ENCODE measurements around the gene PEX3. TPM values are rescaled to one million over a fixed set of nuclear protein-coding genes. Genes with fewer than 3 reads are reported as not detected.

Gene PEX3
- total RNA-seq, 3 donors from 2014 or later, result 10.0 to 13.6 (median 12.7) TPM

GRCh38 chr6:143485967-143486366, 35.4 kb downstream of the PEX3 start:
- Histone ChIP-seq H3K4me1 (ENCODE audit: low read depth) (no peaks in the 10 kb centered on the region), H3K36me3 (ENCODE audit: low read depth) (no peaks in the 10 kb centered on the region), H3K9me3 (no peaks in the 10 kb centered on the region), H3K4me3 (no peak overlapping the region)
- intact Hi-C loops (cut with DNase I, micrococcal nuclease), result no loop called here
- ATAC-seq, result no peak
- no peak for DNase-seq
- no peak for TF ChIP-seq CTCF (IDR thresholded peaks at IDR 0.05)

GRCh38 chr6:143486752-143487151, 36.1 kb downstream of the PEX3 start:
- TF ChIP-seq CTCF (IDR thresholded peaks at IDR 0.05), result no peak

DNA sequence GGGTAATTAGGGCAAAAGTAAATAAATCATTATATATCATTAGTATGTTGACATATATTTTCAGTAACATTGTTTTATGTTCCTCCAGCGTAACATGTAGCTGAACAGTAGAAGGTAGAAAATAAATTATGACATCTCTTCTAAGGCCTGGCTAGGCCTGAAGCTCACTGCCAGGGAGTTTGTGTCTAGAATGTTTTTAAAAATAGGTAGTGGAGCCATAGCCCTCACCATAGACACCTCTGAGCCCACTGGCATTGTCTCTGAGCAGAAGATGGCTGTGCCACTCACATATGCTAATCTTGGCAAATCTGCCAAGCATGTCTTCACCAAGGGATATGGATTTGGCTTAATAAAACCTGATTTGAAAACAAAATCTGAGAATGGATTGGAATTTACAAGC, 39.6 kb downstream of the PEX3 start:
- DNase-seq (no peak), ATAC-seq (no peak)
- H3K4me3 ChIP-seq, result no peak overlapping the region
- no peak for TF ChIP-seq CTCF (IDR thresholded peaks at IDR 0.05)
- H3K36me3 ChIP-seq (ENCODE audit: low read depth), result no peaks in the 10 kb centered on the region
- H3K9me3 ChIP-seq, result no peaks in the 10 kb centered on the region
- intact Hi-C loops (cut with DNase I, micrococcal nuclease), result no loop called here
- no peaks in the 10 kb centered on the region for H3K4me1 ChIP-seq (ENCODE audit: low read depth)

More at GRCh38 chr6:143486752-143487151, 36.1 kb downstream of the PEX3 start:
- no peak for ATAC-seq
- no peak overlapping the region for H3K4me3 ChIP-seq
- H3K9me3 ChIP-seq, result no peaks in the 10 kb centered on the region
- H3K36me3 ChIP-seq (ENCODE audit: low read depth), result no peaks in the 10 kb centered on the region
- no peak for DNase-seq
- intact Hi-C loops (cut with DNase I, micrococcal nuclease), result no loop called here
- H3K4me1 ChIP-seq (ENCODE audit: low read depth), result no peaks in the 10 kb centered on the region

DNA sequence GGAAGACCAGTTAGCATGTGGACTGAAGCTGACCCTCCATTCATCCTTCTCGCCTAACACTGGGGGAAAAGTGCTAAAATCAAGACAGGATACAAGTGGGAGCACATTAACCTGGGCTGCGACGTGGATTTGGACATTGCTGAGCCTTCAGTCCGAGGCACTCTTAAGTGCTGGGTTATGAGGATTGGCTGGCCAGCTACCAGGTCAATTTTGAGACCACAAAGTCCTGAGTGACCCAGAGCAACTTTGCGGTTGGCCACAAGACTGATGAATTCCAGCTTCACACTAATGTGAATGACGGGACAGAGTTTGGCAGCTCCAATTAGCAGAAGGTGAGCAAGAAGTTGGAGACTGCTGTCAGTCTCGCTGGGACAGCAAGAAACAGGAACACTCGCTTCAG, 40.2 kb downstream of the PEX3 start:
- H3K36me3 ChIP-seq (ENCODE audit: low read depth), result no peaks in the 10 kb centered on the region
- H3K9me3 ChIP-seq, result no peaks in the 10 kb centered on the region
- H3K4me1 ChIP-seq (ENCODE audit: low read depth), result no peaks in the 10 kb centered on the region
- ATAC-seq, result no peak
- DNase-seq, result no peak
- TF ChIP-seq CTCF (IDR thresholded peaks at IDR 0.05), result no peak
- intact Hi-C loops (cut with DNase I, micrococcal nuclease), result no loop called here
- H3K4me3 ChIP-seq, result no peak overlapping the region

GRCh38 chr6:143496974-143497373, 46.4 kb downstream of the PEX3 start:
- H3K4me1 ChIP-seq (ENCODE audit: low read depth), result no peaks in the 10 kb centered on the region
- no peak overlapping the region for H3K4me3 ChIP-seq
- intact Hi-C loops (cut with DNase I, micrococcal nuclease), result no loop called here
- no peaks in the 10 kb centered on the region for H3K9me3 ChIP-seq
- DNase-seq, result no peak
- TF ChIP-seq CTCF (IDR thresholded peaks at IDR 0.05), result no peak
- ATAC-seq, result no peak
- no peaks in the 10 kb centered on the region for H3K36me3 ChIP-seq (ENCODE audit: low read depth)

DNA sequence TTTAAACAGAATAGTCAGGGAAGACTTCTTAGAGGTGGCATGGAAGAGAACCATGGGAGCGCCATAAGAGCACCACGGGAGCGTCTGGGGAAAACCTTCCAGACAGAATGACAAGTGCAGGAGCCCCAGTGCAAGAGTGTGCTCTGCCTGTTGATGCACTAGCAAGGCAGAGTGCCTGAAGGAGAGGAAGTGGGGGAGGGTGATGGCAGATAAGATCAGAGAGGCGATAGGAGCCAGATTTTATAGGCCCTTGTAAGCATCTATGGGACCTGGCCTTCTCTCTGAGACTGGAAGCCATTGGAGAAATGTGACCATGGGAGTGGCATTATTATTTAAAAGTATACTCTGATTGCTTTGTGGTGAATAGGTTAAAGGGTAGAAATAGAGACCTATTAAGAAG, 47.8 kb downstream of the PEX3 start:
- DNase-seq, result no peak
- H3K9me3 ChIP-seq, result no peaks in the 10 kb centered on the region
- TF ChIP-seq CTCF (IDR thresholded peaks at IDR 0.05), result no peak
- intact Hi-C loops (cut with DNase I, micrococcal nuclease), result no loop called here
- H3K36me3 ChIP-seq (ENCODE audit: low read depth), result no peaks in the 10 kb centered on the region
- H3K4me1 ChIP-seq (ENCODE audit: low read depth), result no peaks in the 10 kb centered on the region
- ATAC-seq, result no peak
- no peak overlapping the region for H3K4me3 ChIP-seq

Data from mucosa of descending colon (tissue), 3 donors.